IMR-90 (cell line): Measurements from ENCODE around the gene SLX4IP.

Experiments
- BHLHE40 ChIP-seq: fragments of 150-350 bp; IDR thresholded peaks from 2 replicates; pipeline ENCODE4 v1.6.1; 2016; ENCODE audit warnings: mild to moderate bottlenecking, low read depth, low read length
- CHD1 ChIP-seq: IDR thresholded peaks from 2 replicates; pipeline ENCODE4 v1.6.1; 2012; ENCODE audit warnings: low read depth, low read length, improper control_type of control experiment
- FOS ChIP-seq: fragments of 150-350 bp; IDR thresholded peaks from 2 replicates; pipeline ENCODE4 v1.6.1; 2016; ENCODE audit warnings: low read depth, low read length
- MAFK ChIP-seq: IDR thresholded peaks from 2 replicates; pipeline ENCODE4 v1.6.1; 2012; ENCODE audit warnings: low read depth, low read length, improper control_type of control experiment
- POLR2A ChIP-seq: IDR thresholded peaks from 2 replicates; pipeline ENCODE4 v1.6.1; 2012; ENCODE audit warnings: mild to moderate bottlenecking, low read depth, low read length
- RCOR1 ChIP-seq: IDR thresholded peaks from 2 replicates; pipeline ENCODE4 v1.6.1; 2012; ENCODE audit warnings: mild to moderate bottlenecking, low read length, improper control_type of control experiment; ENCODE audit not compliant: insufficient replicate concordance
- RFX5 ChIP-seq: IDR thresholded peaks from 2 replicates; pipeline ENCODE4 v1.8.0; 2012; ENCODE audit warnings: low read depth, mild to moderate bottlenecking, low read length, moderate library complexity
- TF ChIP-seq, protein P1 (sequence below): conservative IDR thresholded peaks from 2 replicates; pipeline ENCODE4 v1.5.1; 2012; ENCODE audit warnings: mild to moderate bottlenecking, low read depth, low read length, improper control_type of control experiment
- TF ChIP-seq, protein P2 (sequence below): fragments of 150-350 bp; IDR thresholded peaks from 2 replicates; pipeline ENCODE4 v1.6.1; 2016; ENCODE audit warnings: low read depth, mild to moderate bottlenecking, low read length, moderate library complexity, borderline replicate concordance
- TF ChIP-seq, protein P3 (sequence below): fragments of 150-350 bp; IDR thresholded peaks from 2 replicates; pipeline ENCODE4 v1.6.1; 2017; ENCODE audit warnings: mild to moderate bottlenecking, antibody characterized with exemption, low read length, low read depth

DNA sequence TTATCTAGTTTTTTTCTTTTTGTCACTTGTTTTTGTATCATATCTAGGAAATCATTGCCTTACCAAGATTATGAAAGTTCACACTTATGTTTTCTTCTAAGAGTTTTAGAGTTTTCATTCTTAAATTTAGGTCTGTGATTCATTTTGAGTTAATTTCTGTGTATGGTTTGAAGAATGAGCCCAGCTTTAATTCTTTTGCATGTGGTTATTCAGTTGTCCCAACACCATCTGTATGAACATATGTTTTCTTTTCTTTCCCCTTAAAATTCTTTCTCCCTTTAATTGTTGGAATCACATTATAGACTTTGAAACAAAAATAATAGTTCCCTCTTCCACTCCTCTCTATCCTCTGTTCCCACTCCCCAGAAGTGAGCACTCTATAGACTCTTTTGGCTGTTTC is 85.4 kb downstream of the SLX4IP start:
- TF ChIP-seq, protein P1, sequence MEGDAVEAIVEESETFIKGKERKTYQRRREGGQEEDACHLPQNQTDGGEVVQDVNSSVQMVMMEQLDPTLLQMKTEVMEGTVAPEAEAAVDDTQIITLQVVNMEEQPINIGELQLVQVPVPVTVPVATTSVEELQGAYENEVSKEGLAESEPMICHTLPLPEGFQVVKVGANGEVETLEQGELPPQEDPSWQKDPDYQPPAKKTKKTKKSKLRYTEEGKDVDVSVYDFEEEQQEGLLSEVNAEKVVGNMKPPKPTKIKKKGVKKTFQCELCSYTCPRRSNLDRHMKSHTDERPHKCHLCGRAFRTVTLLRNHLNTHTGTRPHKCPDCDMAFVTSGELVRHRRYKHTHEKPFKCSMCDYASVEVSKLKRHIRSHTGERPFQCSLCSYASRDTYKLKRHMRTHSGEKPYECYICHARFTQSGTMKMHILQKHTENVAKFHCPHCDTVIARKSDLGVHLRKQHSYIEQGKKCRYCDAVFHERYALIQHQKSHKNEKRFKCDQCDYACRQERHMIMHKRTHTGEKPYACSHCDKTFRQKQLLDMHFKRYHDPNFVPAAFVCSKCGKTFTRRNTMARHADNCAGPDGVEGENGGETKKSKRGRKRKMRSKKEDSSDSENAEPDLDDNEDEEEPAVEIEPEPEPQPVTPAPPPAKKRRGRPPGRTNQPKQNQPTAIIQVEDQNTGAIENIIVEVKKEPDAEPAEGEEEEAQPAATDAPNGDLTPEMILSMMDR, result no peak
- TF ChIP-seq POLR2A (no peak), RCOR1 (no peak), FOS (no peak), RFX5 (no peak), BHLHE40 (no peak), MAFK (no peak), CHD1 (no peak)
- TF ChIP-seq, protein P2, sequence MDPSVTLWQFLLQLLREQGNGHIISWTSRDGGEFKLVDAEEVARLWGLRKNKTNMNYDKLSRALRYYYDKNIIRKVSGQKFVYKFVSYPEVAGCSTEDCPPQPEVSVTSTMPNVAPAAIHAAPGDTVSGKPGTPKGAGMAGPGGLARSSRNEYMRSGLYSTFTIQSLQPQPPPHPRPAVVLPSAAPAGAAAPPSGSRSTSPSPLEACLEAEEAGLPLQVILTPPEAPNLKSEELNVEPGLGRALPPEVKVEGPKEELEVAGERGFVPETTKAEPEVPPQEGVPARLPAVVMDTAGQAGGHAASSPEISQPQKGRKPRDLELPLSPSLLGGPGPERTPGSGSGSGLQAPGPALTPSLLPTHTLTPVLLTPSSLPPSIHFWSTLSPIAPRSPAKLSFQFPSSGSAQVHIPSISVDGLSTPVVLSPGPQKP, result no peak
- TF ChIP-seq, protein P3, sequence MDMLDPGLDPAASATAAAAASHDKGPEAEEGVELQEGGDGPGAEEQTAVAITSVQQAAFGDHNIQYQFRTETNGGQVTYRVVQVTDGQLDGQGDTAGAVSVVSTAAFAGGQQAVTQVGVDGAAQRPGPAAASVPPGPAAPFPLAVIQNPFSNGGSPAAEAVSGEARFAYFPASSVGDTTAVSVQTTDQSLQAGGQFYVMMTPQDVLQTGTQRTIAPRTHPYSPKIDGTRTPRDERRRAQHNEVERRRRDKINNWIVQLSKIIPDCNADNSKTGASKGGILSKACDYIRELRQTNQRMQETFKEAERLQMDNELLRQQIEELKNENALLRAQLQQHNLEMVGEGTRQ, result no peak
